HepG2 (cell line): Measurements from ENCODE around the gene MYL2.

ENCODE experiments used
- ATF7 ChIP-seq, 2 experiments: fragments of 450-650 bp in 1 of 2; sonication (generic) in 1 of 2; formaldehyde crosslinking in 1 of 2; IDR thresholded peaks; 2 replicates each; pipeline versions ENCODE4 v1.4.0 to v1.6.1; 2016 to 2020; ENCODE audit warnings: antibody characterized with exemption in 1 of 2, mild to moderate bottlenecking in 1 of 2, missing genetic modification reagents in 1 of 2
- CBX2 ChIP-seq, 2 experiments: fragments of 200-600 bp in 1 of 2; sonication (generic); formaldehyde crosslinking in 1 of 2; IDR thresholded peaks; 2 replicates each; pipeline versions ENCODE4 v1.7.0 to v1.8.1; 2018 to 2022; ENCODE audit warnings: low read depth in 2 of 2, low read length in 1 of 2, mild to moderate bottlenecking in 1 of 2, missing genetic modification reagents in 1 of 2
- FOXM1 ChIP-seq: sonication (generic); formaldehyde crosslinking; IDR thresholded peaks from 2 replicates; pipeline ENCODE4 v1.5.0; 2020; ENCODE audit warnings: missing genetic modification reagents
- JUNB ChIP-seq: sonication (generic); formaldehyde crosslinking; IDR thresholded peaks from 2 replicates; pipeline ENCODE4 v1.8.0; 2022; ENCODE audit warnings: missing genetic modification reagents, mild to moderate bottlenecking, borderline replicate concordance
- SUZ12 ChIP-seq: fragments of 150-350 bp; IDR thresholded peaks from 2 replicates; pipeline ENCODE4 v1.6.1; 2014; ENCODE audit warnings: low read depth, low read length
- ZNF326 ChIP-seq: sonication (generic); formaldehyde crosslinking; IDR thresholded peaks from 2 replicates; pipeline ENCODE4 v1.4.0; 2020; ENCODE audit warnings: missing genetic modification reagents, borderline replicate concordance
- ZNF589 ChIP-seq: sonication (generic); formaldehyde crosslinking; conservative IDR thresholded peaks from 2 replicates; pipeline ENCODE4 v1.8.0; 2022; ENCODE audit warnings: mild to moderate bottlenecking, moderate library complexity, missing genetic modification reagents
- ZNF660 ChIP-seq: sonication (generic); formaldehyde crosslinking; IDR thresholded peaks from 2 replicates; pipeline ENCODE4 v1.5.1; 2020; ENCODE audit warnings: mild to moderate bottlenecking, low read depth, missing genetic modification reagents, borderline replicate concordance
- TF ChIP-seq, protein P1 (sequence below): sonication (generic); formaldehyde crosslinking; IDR thresholded peaks from 2 replicates; pipeline ENCODE4 v1.5.0; 2020; ENCODE audit warnings: mild to moderate bottlenecking, missing genetic modification reagents, borderline replicate concordance

DNA sequence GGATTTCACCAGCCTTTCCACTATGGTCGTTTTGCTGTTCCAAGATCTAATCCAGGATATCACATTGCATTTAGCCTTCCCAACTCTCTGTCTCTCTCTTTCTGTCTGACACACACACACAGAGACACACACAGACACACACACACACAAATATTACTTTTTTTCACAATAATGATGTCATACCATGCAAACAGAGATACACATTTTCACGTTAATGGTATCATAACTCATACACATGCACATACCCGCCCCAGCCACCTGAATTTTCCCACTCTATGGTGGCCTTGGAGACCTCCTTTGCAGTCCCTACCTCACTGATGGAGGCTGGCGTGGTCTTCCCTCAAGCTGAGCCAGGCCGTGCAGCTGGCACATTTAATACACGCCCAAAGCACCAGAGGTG is 7.2 kb upstream of the MYL2 start:
- TF ChIP-seq JUNB (no peak), CBX2 (IDR thresholded peaks at IDR 0.05; ENCODE audit: low read depth, low read length) (no peak), CBX2 (CRISPR knock-in tag; IDR thresholded peaks at IDR 0.05; ENCODE audit: low read depth) (no peak), SUZ12 (no peak), ATF7 (IDR thresholded peaks at IDR 0.05) (peak; percentile 92), ATF7 (CRISPR knock-in tag; IDR thresholded peaks at IDR 0.05) (no peak), ZNF660 (CRISPR knock-in tag) (no peak), ZNF326 (no peak), FOXM1 (CRISPR knock-in tag) (no peak), ZNF589 (CRISPR knock-in tag) (no peak)
- TF ChIP-seq, protein P1, sequence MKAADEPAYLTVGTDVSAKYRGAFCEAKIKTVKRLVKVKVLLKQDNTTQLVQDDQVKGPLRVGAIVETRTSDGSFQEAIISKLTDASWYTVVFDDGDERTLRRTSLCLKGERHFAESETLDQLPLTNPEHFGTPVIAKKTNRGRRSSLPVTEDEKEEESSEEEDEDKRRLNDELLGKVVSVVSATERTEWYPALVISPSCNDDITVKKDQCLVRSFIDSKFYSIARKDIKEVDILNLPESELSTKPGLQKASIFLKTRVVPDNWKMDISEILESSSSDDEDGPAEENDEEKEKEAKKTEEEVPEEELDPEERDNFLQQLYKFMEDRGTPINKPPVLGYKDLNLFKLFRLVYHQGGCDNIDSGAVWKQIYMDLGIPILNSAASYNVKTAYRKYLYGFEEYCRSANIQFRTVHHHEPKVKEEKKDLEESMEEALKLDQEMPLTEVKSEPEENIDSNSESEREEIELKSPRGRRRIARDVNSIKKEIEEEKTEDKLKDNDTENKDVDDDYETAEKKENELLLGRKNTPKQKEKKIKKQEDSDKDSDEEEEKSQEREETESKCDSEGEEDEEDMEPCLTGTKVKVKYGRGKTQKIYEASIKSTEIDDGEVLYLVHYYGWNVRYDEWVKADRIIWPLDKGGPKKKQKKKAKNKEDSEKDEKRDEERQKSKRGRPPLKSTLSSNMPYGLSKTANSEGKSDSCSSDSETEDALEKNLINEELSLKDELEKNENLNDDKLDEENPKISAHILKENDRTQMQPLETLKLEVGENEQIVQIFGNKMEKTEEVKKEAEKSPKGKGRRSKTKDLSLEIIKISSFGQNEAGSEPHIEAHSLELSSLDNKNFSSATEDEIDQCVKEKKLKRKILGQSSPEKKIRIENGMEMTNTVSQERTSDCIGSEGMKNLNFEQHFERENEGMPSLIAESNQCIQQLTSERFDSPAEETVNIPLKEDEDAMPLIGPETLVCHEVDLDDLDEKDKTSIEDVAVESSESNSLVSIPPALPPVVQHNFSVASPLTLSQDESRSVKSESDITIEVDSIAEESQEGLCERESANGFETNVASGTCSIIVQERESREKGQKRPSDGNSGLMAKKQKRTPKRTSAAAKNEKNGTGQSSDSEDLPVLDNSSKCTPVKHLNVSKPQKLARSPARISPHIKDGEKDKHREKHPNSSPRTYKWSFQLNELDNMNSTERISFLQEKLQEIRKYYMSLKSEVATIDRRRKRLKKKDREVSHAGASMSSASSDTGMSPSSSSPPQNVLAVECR (CRISPR knock-in tag) = no peak
